NB4 (cell line): ENCODE results near the gene EPB41L2.

ENCODE experiments used
- DNase-seq: peaks from one replicate; pipeline ENCODE4 v3.0.0; 2010; ENCODE audit warnings: low read depth
- H3K4me3 ChIP-seq: one replicate; pipeline ENCODE4 v1.5.1; 2011; ENCODE audit warnings: mild to moderate bottlenecking, low read depth, low read length, moderate library complexity
- MYC ChIP-seq: IDR thresholded peaks from 2 replicates; pipeline ENCODE4 v1.6.1; 2011; ENCODE audit warnings: low read depth, low read length
- POLR2A ChIP-seq: IDR thresholded peaks from 2 replicates; pipeline ENCODE4 v1.6.1; 2011; ENCODE audit warnings: mild to moderate bottlenecking; ENCODE audit not compliant: insufficient read length; ENCODE audit errors: extremely low read depth
- TF ChIP-seq, protein P1 (sequence below): IDR thresholded peaks from one replicate; pipeline ENCODE4 v1.5.1; 2012; ENCODE audit warnings: low read depth, low read length
- TF ChIP-seq, protein P2 (sequence below): IDR thresholded peaks from 2 replicates; pipeline ENCODE4 v1.6.1; 2011; ENCODE audit warnings: low read depth, low read length

The EPB41L2 gene

DNA sequence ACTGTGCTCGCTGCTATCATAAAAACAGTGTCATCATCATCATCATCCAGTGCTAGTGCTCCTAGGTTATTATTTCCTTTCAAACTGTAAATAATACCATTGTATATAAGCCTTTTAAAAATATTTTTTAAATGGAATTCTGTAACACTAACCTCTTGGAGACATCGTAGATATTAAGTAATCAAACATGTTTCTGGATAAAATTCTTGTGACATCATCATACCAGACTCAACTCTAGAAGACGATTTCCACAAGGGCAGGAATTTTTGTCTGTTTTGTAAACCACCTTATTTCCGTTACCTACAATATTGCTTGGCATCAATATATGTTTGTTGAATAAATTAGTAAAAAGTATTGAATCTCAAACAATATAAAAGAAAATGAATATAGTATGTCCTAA is 40.4 kb downstream of the EPB41L2 start:
- no peak overlapping the region for H3K4me3 ChIP-seq
- DNase-seq, result no peak
- TF ChIP-seq, protein P1, sequence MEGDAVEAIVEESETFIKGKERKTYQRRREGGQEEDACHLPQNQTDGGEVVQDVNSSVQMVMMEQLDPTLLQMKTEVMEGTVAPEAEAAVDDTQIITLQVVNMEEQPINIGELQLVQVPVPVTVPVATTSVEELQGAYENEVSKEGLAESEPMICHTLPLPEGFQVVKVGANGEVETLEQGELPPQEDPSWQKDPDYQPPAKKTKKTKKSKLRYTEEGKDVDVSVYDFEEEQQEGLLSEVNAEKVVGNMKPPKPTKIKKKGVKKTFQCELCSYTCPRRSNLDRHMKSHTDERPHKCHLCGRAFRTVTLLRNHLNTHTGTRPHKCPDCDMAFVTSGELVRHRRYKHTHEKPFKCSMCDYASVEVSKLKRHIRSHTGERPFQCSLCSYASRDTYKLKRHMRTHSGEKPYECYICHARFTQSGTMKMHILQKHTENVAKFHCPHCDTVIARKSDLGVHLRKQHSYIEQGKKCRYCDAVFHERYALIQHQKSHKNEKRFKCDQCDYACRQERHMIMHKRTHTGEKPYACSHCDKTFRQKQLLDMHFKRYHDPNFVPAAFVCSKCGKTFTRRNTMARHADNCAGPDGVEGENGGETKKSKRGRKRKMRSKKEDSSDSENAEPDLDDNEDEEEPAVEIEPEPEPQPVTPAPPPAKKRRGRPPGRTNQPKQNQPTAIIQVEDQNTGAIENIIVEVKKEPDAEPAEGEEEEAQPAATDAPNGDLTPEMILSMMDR, result no peak
- TF ChIP-seq POLR2A, result no peak
- no peak for TF ChIP-seq MYC
- TF ChIP-seq, protein P2, sequence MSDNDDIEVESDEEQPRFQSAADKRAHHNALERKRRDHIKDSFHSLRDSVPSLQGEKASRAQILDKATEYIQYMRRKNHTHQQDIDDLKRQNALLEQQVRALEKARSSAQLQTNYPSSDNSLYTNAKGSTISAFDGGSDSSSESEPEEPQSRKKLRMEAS, result no peak

DNA sequence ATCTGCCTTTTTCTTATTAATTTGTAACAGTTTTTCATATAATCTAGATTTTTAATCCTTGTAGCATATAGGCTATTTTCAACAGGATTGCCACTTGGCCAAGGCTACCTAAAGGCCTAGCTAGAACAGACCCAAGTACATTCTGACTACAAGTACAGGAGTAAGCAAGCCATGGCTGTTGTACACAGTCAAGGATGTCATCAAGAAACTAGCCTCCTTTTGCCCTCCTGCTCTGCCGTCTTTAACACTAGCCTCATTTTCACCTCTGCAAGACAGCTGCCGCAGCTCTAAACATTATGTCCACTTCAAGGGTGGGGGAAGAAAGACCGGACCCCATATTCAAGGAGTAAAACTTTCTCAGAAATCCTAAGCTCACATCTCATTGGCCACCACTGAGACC is 45.1 kb downstream of the EPB41L2 start:
- TF ChIP-seq, protein P2, result no peak
- no peak for TF ChIP-seq MYC
- no peak for TF ChIP-seq POLR2A
- TF ChIP-seq, protein P1, result no peak
- no peak for DNase-seq
- no peak overlapping the region for H3K4me3 ChIP-seq

DNA sequence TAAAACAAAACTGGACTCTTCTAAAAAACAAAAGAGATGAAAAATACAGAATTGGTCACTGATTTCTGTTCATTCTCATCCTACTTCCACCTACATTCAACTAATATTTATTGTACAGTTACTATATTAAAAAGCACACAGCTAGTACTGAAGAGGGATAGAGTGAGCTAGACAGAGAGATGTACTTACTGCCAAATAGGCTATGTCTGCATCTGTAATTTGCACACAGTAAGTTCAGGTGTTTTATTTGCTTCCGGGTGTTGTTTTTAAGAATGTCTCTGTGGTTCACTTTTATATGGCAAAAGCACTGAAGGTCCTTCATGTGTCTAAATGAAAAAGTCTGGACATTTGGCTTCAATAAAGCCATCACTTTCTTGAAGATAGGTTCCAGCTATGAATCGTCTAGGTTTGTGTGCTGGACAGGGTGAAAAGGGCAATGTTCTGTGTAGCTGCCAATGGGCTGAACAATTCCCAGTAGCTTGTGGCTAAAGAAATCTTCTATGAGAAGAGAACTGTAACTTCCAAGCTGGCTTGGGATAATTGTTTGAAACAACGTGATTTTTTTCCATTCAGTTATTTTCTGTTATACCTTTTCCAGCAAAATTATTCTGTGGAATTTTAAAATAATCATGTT is 47.3 kb downstream of the EPB41L2 start:
- H3K4me3 ChIP-seq, result no peak overlapping the region
- DNase-seq, result no peak
- TF ChIP-seq MYC (no peak), POLR2A (no peak)
- TF ChIP-seq, protein P2, result no peak
- TF ChIP-seq, protein P1, result no peak

DNA sequence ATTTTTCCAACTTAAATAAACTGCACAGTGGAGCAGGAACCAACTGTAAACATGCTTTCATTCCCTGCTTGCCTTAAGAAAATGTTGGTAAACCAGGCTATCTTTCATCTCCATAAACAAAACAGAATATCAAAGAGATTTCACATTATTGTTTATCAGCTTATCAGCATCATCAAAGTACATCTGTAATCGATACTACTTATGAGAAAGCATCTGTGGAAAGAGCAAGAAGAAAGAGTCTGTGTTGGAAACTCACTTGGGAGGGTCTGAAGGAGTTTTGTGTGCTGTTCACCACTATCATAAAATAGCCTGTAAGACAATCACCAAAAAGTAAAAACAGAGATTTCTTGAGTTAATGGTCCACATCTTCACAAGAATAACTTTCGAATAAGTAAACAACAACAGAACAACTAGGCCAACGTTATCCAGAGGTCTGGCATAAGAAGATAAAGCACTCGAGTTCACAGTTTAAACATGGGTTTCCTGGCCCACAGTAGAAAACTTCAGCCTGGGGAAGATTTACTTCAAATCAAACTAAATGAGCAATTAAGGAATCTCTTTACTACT is 47.9 kb downstream of the EPB41L2 start:
- DNase-seq, result no peak
- TF ChIP-seq, protein P1, result no peak
- TF ChIP-seq, protein P2, result no peak
- TF ChIP-seq POLR2A (no peak), MYC (no peak)
- H3K4me3 ChIP-seq, result no peak overlapping the region

DNA sequence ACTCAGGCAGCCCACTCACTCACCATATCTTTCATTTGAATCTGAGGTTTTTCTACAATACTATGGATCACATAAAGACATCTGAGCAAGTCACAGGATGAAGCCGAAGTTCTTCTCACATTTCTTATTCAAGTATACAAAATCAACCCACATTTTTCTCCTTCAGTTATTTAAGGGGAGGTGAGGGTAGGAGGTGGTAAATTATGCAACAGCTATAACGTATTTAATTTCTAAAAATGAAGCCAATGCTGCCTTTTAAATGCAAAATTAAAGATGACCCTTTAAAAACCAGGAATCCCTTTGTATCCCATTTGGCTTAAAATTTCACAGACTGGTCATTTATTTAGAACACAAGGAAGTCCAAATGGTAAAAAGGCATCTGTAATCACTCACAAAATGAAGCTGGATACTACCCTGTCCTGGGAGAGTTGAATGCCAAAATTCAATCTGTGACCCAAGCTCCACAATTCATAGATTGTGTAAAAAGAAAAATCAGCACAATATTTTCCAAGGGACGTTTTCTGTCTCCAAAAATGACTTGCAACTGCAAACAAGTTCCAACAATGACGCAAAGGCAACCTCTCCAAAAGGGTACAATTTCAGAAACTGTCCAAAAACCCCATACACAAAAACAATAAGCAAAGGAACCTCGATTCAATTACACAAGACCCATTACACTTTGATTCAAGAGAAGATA is 48.8 kb downstream of the EPB41L2 start:
- TF ChIP-seq MYC (no peak), POLR2A (no peak)
- TF ChIP-seq, protein P1, result no peak
- TF ChIP-seq, protein P2, result no peak
- H3K4me3 ChIP-seq, result no peak overlapping the region
- DNase-seq, result no peak
